ENCODE measurements around the gene PTPRN2.

GRCh38 chr7:158130023-158130409 is 457.6 kb downstream of the PTPRN2 start:
- no peak for TF ChIP-seq CTCF (conservative IDR thresholded peaks at IDR 0.05; ENCODE audit: low read depth, low read length)
- TF ChIP-seq EZH2 (IDR thresholded peaks at IDR 0.05; ENCODE audit: borderline replicate concordance, low read depth, low read length, poor library complexity, severe bottlenecking), result no peak

Data from A673 (cell line).